K562 (cell line): ENCODE data around the gene LOXL3. TPM values are rescaled to one million over a fixed set of nuclear protein-coding genes. Genes with fewer than 3 reads are reported as not detected.

ENCODE experiments used
- ATF7 ChIP-seq: fragments of 450-650 bp; IDR thresholded peaks from 2 replicates; pipeline ENCODE4 v1.7.1; 2014; ENCODE audit warnings: mild to moderate bottlenecking, moderate library complexity
- CBFB ChIP-seq: sonication (generic); formaldehyde crosslinking; IDR thresholded peaks from 2 replicates; pipeline ENCODE4 v1.4.0; 2020; ENCODE audit warnings: mild to moderate bottlenecking, missing genetic modification reagents
- CSDE1 ChIP-seq, 2 experiments: fragments of 450-650 bp; IDR thresholded peaks; 2 replicates each; pipeline ENCODE4 v1.6.1; 2016; ENCODE audit warnings: mild to moderate bottlenecking in 1 of 2
- DPF2 ChIP-seq: fragments of 450-650 bp; IDR thresholded peaks from 2 replicates; pipeline ENCODE4 v1.6.1; 2016
- ERF ChIP-seq: fragments of 450-650 bp; formaldehyde crosslinking; IDR thresholded peaks from 2 replicates; pipeline ENCODE4 v1.4.0; 2020; ENCODE audit warnings: mild to moderate bottlenecking, mixed read lengths
- HIVEP1 ChIP-seq: fragments of 250-450 bp; sonication (Bioruptor Pico); IDR thresholded peaks from 2 replicates; pipeline ENCODE4 v1.4.0; 2020; ENCODE audit warnings: mild to moderate bottlenecking
- JUN ChIP-seq, 2 experiments: sonication (generic) in 1 of 2; formaldehyde crosslinking in 1 of 2; IDR thresholded peaks; 2 replicates each; pipeline versions ENCODE4 v1.6.1 to v1.8.0; 2012 to 2022; ENCODE audit warnings: borderline replicate concordance in 2 of 2, mild to moderate bottlenecking in 2 of 2, improper control_type of control experiment in 1 of 2, low read depth in 1 of 2, low read length in 1 of 2, missing genetic modification reagents in 1 of 2
- L3MBTL2 ChIP-seq: fragments of 450-650 bp; IDR thresholded peaks from 2 replicates; pipeline ENCODE4 v1.6.1; 2016; ENCODE audit warnings: mild to moderate bottlenecking, moderate library complexity
- PCBP1 ChIP-seq: fragments of 200-400 bp; formaldehyde crosslinking; IDR thresholded peaks from 2 replicates; pipeline ENCODE4 v1.6.1; 2018; ENCODE audit warnings: mild to moderate bottlenecking, low read depth, low read length; ENCODE audit not compliant: poor library complexity, severe bottlenecking
- PHF21A ChIP-seq: fragments of 450-650 bp; IDR thresholded peaks from 2 replicates; pipeline ENCODE4 v1.6.1; 2017; ENCODE audit warnings: low read depth, borderline replicate concordance
- RB1 ChIP-seq: fragments of 450-650 bp; IDR thresholded peaks from 2 replicates; pipeline ENCODE4 v1.6.1; 2017; ENCODE audit warnings: low read depth, mild to moderate bottlenecking
- RFX5 ChIP-seq: IDR thresholded peaks from 2 replicates; pipeline ENCODE4 v1.6.1; 2011; ENCODE audit warnings: low read depth, mild to moderate bottlenecking, improper control_type of control experiment, low read length
- SMAD1 ChIP-seq: fragments of 150-350 bp; IDR thresholded peaks from 2 replicates; pipeline ENCODE4 v1.6.1; 2014; ENCODE audit warnings: low read length, low read depth; ENCODE audit not compliant: partially characterized antibody
- XRCC4 ChIP-seq: IDR thresholded peaks from one replicate; pipeline ENCODE4 v1.6.1; 2011; ENCODE audit not compliant: insufficient read depth, insufficient read length; ENCODE audit errors: extremely low read depth
- ZNF140 ChIP-seq: fragments of 250-450 bp; sonication (Bioruptor Pico); IDR thresholded peaks from 2 replicates; pipeline ENCODE4 v1.8.0; 2021; ENCODE audit warnings: moderate library complexity, mild to moderate bottlenecking, inconsistent platforms
- ZNF57 ChIP-seq: fragments of 450-650 bp; formaldehyde crosslinking; IDR thresholded peaks from 2 replicates; pipeline ENCODE4 v1.4.0; 2020; ENCODE audit warnings: mild to moderate bottlenecking, moderate library complexity
- ZNF699 ChIP-seq: fragments of 250-450 bp; sonication (Bioruptor Pico); IDR thresholded peaks from 2 replicates; pipeline ENCODE4 v1.8.0; 2021; ENCODE audit warnings: mild to moderate bottlenecking, moderate library complexity; ENCODE audit not compliant: insufficient replicate concordance
- polyA plus RNA-seq, 8 experiments: library from polyadenylated mRNA; depleted of rRNA in 4 of 8; stranded (reverse) in 5 of 8; unstranded in 3 of 8; fragments of >200 nt; fragmentation: Nextera tagmentation in 2 of 8; fragmentation: Illumina TruSeq in 1 of 8; extraction: Ambion mirVana in 2 of 8; extraction: Trizol in 1 of 8; gene quantifications; 2 replicates each; pipeline versions ENCODE4 v1.2.1 to v1.2.3, GENCODE V29; 2011 to 2014; ENCODE audit warnings: inconsistent platforms in 1 of 8, missing spikeins in 1 of 8
- total RNA-seq, 7 experiments: library from RNA; depleted of rRNA in 6 of 7; stranded (reverse); fragments of >200 nt in 6 of 7; fragmentation: Illumina TruSeq in 2 of 7; extraction: Trizol in 2 of 7; gene quantifications; 2 replicates each; pipeline versions ENCODE4 v1.2.1 to v1.2.3, GENCODE V29; 2011 to 2021; ENCODE audit warnings: low replicate concordance in 1 of 7
- TF ChIP-seq, protein P1 (sequence below): fragments of 250-450 bp; sonication (Bioruptor Pico); IDR thresholded peaks from 2 replicates; pipeline ENCODE4 v1.5.1; 2021; ENCODE audit warnings: mild to moderate bottlenecking
- TF ChIP-seq, protein P2 (sequence below), 2 experiments: fragments of 450-650 bp in 1 of 2; sonication (generic) in 1 of 2; formaldehyde crosslinking in 1 of 2; IDR thresholded peaks in 1 of 2; conservative IDR thresholded peaks in 1 of 2; 2 replicates each; pipeline versions ENCODE4 v1.6.1 to v1.8.1; 2016 to 2023; ENCODE audit warnings: mild to moderate bottlenecking in 2 of 2, moderate library complexity in 2 of 2, inconsistent platforms in 1 of 2, missing genetic modification reagents in 1 of 2
- TF ChIP-seq, protein P3 (sequence below): IDR thresholded peaks from 2 replicates; pipeline ENCODE4 v1.6.1; 2011; ENCODE audit not compliant: insufficient read length; ENCODE audit errors: extremely low read depth
- TF ChIP-seq, protein P4 (sequence below): sonication (generic); formaldehyde crosslinking; IDR thresholded peaks from 2 replicates; pipeline ENCODE4 v1.8.1; 2022; ENCODE audit warnings: missing genetic modification reagents

Gene LOXL3
- total and polyA plus RNA-seq, 9 of the 15 experiments (the other 6 are each of a cell fraction or from before 2014, with no cell fraction given) = 0.22 to 0.99 (median 0.31) TPM

DNA sequence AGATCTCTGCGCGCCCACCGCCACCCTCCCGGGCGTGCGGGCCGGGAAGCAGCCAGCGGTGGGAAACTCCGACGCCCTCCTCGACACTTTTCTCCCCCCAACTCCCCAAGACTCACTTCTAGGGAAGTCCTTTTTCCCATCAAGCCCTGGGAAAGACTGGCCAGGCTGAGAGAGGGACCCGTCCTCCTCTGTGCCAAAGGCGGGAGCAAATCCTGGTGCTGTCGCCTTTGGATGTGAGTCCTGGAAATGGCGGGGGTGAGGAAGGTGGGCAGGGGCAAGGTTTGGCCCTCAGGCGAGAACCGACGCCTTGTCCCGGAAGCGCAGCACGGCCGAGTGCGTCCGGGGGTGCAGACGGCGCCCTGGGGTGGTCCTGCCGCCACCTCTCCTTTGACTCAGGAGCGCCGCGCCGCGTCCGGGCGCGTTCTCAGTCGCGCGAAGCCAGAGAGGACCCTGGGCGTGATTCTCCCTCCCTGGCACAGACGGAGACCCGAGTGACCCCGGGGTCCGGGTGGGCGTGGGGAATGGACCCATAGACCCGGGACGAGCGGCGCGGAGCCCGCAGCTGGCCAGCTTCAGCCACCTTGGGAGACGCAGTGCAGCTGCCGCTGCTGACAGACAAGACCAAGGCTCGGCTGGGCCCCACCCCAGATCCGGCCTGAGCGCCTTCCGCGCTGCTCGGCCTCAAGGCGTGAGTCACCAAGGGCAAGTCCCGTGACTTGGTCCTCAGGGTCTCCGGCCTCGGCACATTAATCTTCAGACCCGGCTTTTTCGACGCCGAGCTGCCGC, 50.8 kb downstream of the LOXL3 start (continued):
- TF ChIP-seq, protein P1, sequence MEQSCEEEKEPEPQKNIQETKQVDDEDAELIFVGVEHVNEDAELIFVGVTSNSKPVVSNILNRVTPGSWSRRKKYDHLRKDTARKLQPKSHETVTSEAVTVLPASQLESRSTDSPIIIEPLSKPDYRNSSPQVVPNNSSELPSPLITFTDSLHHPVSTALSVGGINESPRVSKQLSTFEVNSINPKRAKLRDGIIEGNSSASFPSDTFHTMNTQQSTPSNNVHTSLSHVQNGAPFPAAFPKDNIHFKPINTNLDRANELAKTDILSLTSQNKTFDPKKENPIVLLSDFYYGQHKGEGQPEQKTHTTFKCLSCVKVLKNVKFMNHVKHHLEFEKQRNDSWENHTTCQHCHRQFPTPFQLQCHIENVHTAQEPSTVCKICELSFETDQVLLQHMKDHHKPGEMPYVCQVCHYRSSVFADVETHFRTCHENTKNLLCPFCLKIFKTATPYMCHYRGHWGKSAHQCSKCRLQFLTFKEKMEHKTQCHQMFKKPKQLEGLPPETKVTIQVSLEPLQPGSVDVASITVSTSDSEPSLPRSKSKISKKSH (CRISPR knock-in tag) = no peak
- TF ChIP-seq RFX5 (no peak), ZNF140 (CRISPR knock-in tag) (no peak), PHF21A (0 out of 2 replicates have a peak, but pooled peaks have one; percentile 56), RB1 (peak; percentile 66; the same call in 1 of the 2 replicates), HIVEP1 (CRISPR knock-in tag) (no peak; the same call in 1 of the 2 replicates), DPF2 (peak; percentile 67; the same call in 1 of the 2 replicates), L3MBTL2 (peak; percentile 89), PCBP1 (peak; percentile 45), CBFB (CRISPR knock-in tag) (0 out of 2 replicates have a peak, but pooled peaks have one; percentile 35), CSDE1 (IDR thresholded peaks at IDR 0.05) (no peak), ATF7 (peak; percentile 64), SMAD1 (no peak), ERF (no peak), ZNF699 (CRISPR knock-in tag) (no peak), JUN (IDR thresholded peaks at IDR 0.05; ENCODE audit: borderline replicate concordance, low read depth, low read length) (peak; percentile 87), JUN (CRISPR knock-in tag; IDR thresholded peaks at IDR 0.05; ENCODE audit: borderline replicate concordance) (0 out of 2 replicates have a peak, but pooled peaks have one; percentile 10), ZNF57 (CRISPR knock-in tag) (no peak), XRCC4 (no peak)
- TF ChIP-seq, protein P2, sequence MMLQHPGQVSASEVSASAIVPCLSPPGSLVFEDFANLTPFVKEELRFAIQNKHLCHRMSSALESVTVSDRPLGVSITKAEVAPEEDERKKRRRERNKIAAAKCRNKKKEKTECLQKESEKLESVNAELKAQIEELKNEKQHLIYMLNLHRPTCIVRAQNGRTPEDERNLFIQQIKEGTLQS (IDR thresholded peaks at IDR 0.05) = peak; percentile 96
- TF ChIP-seq, protein P2 (CRISPR knock-in tag; conservative IDR thresholded peaks at IDR 0.05) = peak; percentile 90
- TF ChIP-seq, protein P3, sequence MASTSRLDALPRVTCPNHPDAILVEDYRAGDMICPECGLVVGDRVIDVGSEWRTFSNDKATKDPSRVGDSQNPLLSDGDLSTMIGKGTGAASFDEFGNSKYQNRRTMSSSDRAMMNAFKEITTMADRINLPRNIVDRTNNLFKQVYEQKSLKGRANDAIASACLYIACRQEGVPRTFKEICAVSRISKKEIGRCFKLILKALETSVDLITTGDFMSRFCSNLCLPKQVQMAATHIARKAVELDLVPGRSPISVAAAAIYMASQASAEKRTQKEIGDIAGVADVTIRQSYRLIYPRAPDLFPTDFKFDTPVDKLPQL = no peak
- TF ChIP-seq, protein P4, sequence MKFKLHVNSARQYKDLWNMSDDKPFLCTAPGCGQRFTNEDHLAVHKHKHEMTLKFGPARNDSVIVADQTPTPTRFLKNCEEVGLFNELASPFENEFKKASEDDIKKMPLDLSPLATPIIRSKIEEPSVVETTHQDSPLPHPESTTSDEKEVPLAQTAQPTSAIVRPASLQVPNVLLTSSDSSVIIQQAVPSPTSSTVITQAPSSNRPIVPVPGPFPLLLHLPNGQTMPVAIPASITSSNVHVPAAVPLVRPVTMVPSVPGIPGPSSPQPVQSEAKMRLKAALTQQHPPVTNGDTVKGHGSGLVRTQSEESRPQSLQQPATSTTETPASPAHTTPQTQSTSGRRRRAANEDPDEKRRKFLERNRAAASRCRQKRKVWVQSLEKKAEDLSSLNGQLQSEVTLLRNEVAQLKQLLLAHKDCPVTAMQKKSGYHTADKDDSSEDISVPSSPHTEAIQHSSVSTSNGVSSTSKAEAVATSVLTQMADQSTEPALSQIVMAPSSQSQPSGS (CRISPR knock-in tag) = no peak
